ENCODE data around the gene SYS1. TPM values are rescaled to one million over a fixed set of nuclear protein-coding genes. Genes with fewer than 3 reads are reported as not detected.

SYS1 gene
- total RNA-seq, 4 donors from 2014 or later = 19.2 to 35.6 (median 25.2) TPM

- peak overlapping the region; percentile 91 to 97 (median 94) for H3K27ac ChIP-seq
- no peaks in the 10 kb centered on the region for H3K27me3 ChIP-seq
- H3K4me1 ChIP-seq = peaks cover 0 to 32% (median 12%) of the 10 kb centered on the region in 4 donors
- peaks cover 0 to 29% (median 0%) of the 10 kb centered on the region in 3 donors for H3K36me3 ChIP-seq
- 0% methylated on average over 38 to 73 of the region's 87 CpGs for WGBS, 2 donors
- TF ChIP-seq EP300 (IDR thresholded peaks at IDR 0.05) = peak in 1 of 2 donors; percentile 21
- TF ChIP-seq POLR2A (IDR thresholded peaks at IDR 0.05) = peak in 1 of 2 donors; percentile 36
- peak in 1 of 5 experiments; percentile 28 for TF ChIP-seq CTCF (IDR thresholded peaks at IDR 0.05)
- no peaks in the 10 kb centered on the region for H3K9me3 ChIP-seq
- peak; percentile 41 to 54 for DNase-seq (ENCODE audit: low spot score in 2 of 2)
- peak overlapping the region; percentile 77 to 98 (median 94) for H3K4me3 ChIP-seq
Measured at GRCh38 chr20:45406260-45407066, 43.5 kb downstream of the SYS1 start.

- peaks cover 0 to 35% (median 0%) of the 10 kb centered on the region in 3 donors for H3K36me3 ChIP-seq
- peak overlapping the region; percentile 91 to 97 (median 94) for H3K27ac ChIP-seq
- peak in 1 of 2 donors; percentile 26 for DNase-seq (ENCODE audit: low spot score in 2 of 2)
- no peaks in the 10 kb centered on the region for H3K27me3 ChIP-seq
- 12 to 18% methylated on average over 15 to 20 of the region's 30 CpGs for WGBS, 2 donors
- H3K4me1 ChIP-seq = peaks cover 0 to 32% (median 12%) of the 10 kb centered on the region in 4 donors
- peak in 1 of 2 donors; percentile 45 for TF ChIP-seq POLR2A (IDR thresholded peaks at IDR 0.05)
- TF ChIP-seq CTCF (IDR thresholded peaks at IDR 0.05) = no peak
- H3K9me3 ChIP-seq = no peaks in the 10 kb centered on the region
- peak overlapping the region; percentile 77 to 98 (median 94) for H3K4me3 ChIP-seq
Measured at GRCh38 chr20:45407067-45407745, 44.2 kb downstream of the SYS1 start.

- 81% methylated on average over 21 of the region's 21 CpGs for WGBS, 2 donors
- H3K36me3 ChIP-seq = peaks cover 0 to 37% (median 0%) of the 10 kb centered on the region in 3 donors
- H3K9me3 ChIP-seq = no peaks in the 10 kb centered on the region
- no peak for DNase-seq (ENCODE audit: low spot score in 2 of 2)
- peak within 1 kb of the TSS; percentile 91 to 97 (median 94) for H3K27ac ChIP-seq
- peaks cover 0 to 32% (median 12%) of the 10 kb centered on the region in 4 donors for H3K4me1 ChIP-seq
- no peaks in the 10 kb centered on the region for H3K27me3 ChIP-seq
- TF ChIP-seq POLR2A (IDR thresholded peaks at IDR 0.05) (no peak), EP300 (IDR thresholded peaks at IDR 0.05) (no peak), CTCF (IDR thresholded peaks at IDR 0.05) (no peak)
- H3K4me3 ChIP-seq = peak within 1 kb of the TSS; percentile 77 to 98 (median 94)
Measured at GRCh38 chr20:45407783-45408645, 45.1 kb downstream of the SYS1 start, which contains the start of gene DBNDD2. DBNDD2 (plus strand) TSS chr20:45408289; CDS start chr20:45408468, 179 bp downstream.

GRCh38 chr20:45408646-45409213, 45.8 kb downstream of the SYS1 start:
- peak overlapping the region in 1 of 4 donors; percentile 92 for H3K4me3 ChIP-seq
- TF ChIP-seq CTCF (IDR thresholded peaks at IDR 0.05) (no peak), EP300 (IDR thresholded peaks at IDR 0.05) (no peak), POLR2A (IDR thresholded peaks at IDR 0.05) (no peak)
- H3K27ac ChIP-seq = peak overlapping the region in 3 of 4 donors; percentile 94 to 97 (median 95)
- DNase-seq (ENCODE audit: low spot score in 2 of 2) = no peak
- peaks cover 0 to 32% (median 12%) of the 10 kb centered on the region in 4 donors for H3K4me1 ChIP-seq
- no peaks in the 10 kb centered on the region for H3K27me3 ChIP-seq
- H3K36me3 ChIP-seq = peaks cover 0 to 37% (median 0%) of the 10 kb centered on the region in 3 donors
- 62 to 63% methylated on average over 7 of the region's 7 CpGs for WGBS, 2 donors
- H3K9me3 ChIP-seq = no peaks in the 10 kb centered on the region
